Lung microvascular endothelial cell (primary cell): ENCODE results near the gene GLCE. TPM values are rescaled to one million over a fixed set of nuclear protein-coding genes. Genes with fewer than 3 reads are reported as not detected.
"Not testable (repeated sequence)": the region's sequence is repeated elsewhere in the genome, so short reads cannot be mapped to it uniquely, and the experiment has no call there.

Source experiments
- DNase-seq, 2 donors: peaks; one replicate each; pipeline versions ENCODE4 v3.0.0 to v3.0.0-alpha.2; 2010; ENCODE audit warnings: low read depth in 2 of 2
- total RNA-seq: library from RNA; depleted of rRNA; stranded (reverse); fragments of >200 nt; gene quantifications from 2 replicates; pipeline ENCODE4 v1.2.1, GENCODE V29; 2014

The GLCE gene
- total RNA-seq, 1 donor from 2014 or later, result 28.0 TPM

- DNase-seq, result no peak
Measured at GRCh38 chr15:69297642-69298353, 137.4 kb downstream of the GLCE start.

DNA sequence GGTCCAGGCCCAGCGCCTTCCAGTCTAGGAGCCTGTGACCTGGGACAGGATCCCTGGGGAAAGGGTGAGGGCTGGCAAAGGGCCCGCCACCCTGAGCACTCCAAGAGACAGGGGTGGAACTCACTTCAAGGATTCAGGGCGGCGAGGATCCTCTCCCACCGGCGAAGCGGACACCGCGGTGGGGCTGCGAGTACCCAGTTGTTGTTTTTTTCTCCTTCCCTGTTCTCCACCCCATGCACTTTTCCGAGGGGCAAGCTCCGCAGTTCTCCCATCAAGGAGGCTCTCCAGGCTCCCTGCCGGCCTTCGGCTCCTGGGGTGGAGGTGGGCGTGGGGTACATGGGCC lies 137.9 kb downstream of the GLCE start:
- DNase-seq, result no peak

DNA sequence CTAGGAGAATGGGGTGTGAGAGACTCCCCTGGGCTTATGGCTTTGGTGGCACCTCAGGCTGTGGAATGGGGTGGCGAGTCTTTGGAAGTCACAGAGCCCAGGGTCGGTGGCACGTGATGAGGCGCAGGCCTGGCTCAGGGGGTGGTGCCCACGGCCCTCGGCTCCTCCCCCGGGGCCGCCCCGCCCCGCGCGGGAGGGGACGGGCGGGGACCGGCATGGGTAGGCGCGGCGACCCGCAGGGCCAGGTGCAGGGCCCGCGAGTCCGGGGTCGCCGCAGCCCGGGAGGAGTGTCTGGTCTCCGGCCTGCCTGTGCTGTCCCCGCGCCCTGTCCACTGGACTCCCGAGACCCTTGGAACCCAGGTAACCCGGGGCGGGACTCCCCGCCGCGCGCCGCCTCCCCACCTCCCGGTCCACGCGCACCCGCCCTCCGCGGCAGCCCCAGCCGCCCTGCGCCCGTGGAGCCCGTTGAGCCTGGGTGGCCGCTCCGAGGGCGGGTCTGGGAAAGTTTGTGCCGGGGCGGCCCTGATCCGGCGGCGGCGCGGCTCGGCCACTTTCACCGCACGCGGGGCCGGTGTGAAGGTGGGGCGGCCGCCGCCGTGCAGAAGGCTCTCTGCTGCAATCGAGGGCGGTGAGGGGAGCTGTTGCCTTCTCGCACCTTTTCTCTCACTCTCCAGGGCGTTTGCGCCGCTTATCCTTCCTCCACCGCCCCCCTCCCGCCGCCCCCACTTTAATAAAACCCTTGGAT lies 138.4 kb downstream of the GLCE start, which contains the start of gene PAQR5:
PAQR5 (plus strand) TSS at position 216 of the 745 bp plus-strand sequence. CDS start 61,169 bp downstream, outside the sequence.
- DNase-seq, result peak in 1 of 2 donors; percentile 19

GRCh38 chr15:69299451-69299886 lies 139.0 kb downstream of the GLCE start:
- DNase-seq, result no peak

- DNase-seq, result no peak
Measured at GRCh38 chr15:69299943-69300588, 139.6 kb downstream of the GLCE start.

GRCh38 chr15:69301101-69301500 lies 140.7 kb downstream of the GLCE start:
- DNase-seq, result not testable (repeated sequence)

DNA sequence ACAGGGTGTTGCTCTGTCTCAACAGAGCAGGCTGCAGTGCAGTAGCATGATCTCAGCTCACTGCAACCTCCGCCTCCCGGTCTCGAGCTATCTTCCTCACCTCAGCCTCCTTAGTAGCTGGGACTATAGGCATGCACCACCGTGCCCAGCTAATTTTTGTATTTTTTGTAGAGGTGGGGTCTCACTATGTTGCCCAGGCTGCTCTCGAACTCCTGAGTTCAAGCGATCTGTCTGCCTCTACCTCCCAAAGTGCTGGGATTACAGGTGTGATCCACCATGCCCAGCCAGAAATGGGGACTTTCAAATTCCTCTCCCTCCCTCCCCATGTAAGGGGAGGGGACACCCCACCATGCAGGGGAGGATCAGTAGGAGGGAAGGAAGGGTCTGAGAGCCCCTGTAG lies 141.7 kb downstream of the GLCE start:
- not testable (repeated sequence) for DNase-seq

GRCh38 chr15:69302929-69303328 lies 142.5 kb downstream of the GLCE start:
- no peak for DNase-seq

GRCh38 chr15:69303337-69304181 lies 143.1 kb downstream of the GLCE start:
- no peak for DNase-seq

DNA sequence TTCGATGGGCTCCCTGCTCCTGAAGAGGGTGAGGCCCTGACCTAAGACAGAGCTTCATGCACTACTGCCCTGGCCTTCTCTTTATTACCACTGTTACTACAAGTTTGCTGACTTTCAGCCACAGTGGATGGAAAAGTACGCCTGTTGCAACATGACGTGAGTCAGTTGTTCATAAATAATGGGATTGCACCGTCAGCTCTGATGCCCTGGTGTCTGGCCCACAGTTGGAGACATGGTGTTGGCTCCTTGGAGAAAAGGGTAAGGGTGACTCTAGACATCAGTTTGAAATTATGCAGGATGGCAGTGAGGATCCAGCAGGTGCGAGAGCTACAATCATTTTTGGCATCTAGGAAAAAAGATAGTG lies 143.7 kb downstream of the GLCE start:
- DNase-seq, result peak in 1 of 2 donors; percentile 51

DNA sequence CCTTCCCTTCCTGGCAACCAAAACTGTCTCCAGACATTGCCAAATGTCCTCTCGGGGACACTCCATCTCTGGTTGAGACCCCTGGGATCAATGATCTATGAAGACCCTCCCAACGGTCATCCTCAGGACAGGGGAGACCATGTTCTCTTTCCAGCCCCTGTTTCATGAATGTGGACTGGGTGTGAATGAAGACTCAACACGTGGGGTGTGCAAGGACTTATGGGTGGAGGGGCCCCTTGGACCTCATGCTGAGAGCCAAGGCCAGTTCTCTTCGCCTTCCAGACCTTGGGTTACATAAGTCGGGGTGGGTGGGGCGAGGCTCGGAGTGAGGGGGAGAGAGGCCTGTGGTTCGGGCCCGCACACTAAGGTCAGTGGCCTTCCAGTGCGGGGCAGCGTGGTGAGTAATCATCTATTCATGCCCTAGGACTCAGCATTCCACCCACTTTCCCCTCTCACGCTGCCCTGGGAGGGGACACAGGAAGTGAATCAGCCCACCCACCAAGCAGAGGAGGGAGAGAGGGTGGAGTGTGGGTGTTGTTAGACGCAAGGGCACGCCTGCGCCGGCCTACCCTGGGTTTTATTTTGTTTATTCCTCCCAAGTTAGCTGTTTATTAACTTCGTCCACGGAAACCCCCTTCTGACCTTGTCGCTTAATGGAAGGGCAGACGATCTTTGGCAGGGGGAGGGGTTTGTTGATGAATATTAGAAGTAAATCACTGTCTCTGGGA lies 144.9 kb downstream of the GLCE start:
- DNase-seq, result peak in 1 of 2 donors; percentile 88

DNA sequence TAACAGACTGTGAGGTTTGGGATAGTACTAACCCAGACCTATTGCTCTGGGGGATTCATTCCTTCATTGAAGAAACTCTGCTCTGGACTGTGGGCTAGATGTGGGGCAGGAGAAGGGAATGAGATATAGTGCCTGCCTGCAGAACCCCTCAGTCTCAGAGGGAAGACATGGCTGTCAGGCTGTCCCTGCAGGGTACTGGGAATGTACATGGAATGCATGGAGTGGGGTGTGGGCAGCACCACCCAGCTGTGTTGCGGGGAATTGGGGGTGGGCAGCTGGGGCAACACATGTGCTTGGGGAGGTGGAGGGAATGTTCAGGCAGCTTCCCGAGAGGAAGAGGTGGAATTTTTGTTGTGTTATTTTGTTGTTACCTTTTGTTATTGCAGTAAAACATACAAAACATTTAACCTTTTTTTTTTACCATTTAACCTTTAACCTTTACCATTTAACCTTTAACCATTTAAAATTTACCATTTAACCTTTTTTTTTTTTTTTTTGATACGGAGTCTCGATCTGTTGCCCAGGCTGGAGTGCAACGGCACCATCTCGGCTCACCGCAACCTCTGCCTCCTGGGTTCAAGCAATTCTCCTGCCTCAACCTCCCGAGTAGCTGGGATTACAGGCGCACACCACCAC lies 145.6 kb downstream of the GLCE start:
- DNase-seq, result no peak

- no peak for DNase-seq
Measured at GRCh38 chr15:69307939-69308338, 147.5 kb downstream of the GLCE start.

DNA sequence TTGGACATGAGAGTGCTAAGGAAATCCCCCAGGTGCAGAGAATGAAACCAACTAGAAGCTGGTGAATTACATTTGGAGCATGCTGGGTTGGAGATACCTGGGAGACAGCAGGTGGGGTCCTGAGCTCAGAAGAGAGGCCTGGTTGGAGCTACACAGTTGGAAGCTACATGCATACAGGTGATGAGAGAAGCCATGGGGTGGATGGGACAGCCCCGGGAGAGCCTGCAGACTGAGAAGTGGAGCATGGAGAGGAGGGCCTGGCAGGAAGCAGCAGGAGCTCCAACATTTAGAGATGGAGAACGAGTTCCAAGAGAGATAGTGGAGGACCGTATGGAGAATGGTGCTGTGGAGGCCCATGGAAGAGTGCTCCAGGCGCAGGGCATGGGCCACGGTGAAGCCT lies 148.5 kb downstream of the GLCE start:
- DNase-seq, result no peak

DNA sequence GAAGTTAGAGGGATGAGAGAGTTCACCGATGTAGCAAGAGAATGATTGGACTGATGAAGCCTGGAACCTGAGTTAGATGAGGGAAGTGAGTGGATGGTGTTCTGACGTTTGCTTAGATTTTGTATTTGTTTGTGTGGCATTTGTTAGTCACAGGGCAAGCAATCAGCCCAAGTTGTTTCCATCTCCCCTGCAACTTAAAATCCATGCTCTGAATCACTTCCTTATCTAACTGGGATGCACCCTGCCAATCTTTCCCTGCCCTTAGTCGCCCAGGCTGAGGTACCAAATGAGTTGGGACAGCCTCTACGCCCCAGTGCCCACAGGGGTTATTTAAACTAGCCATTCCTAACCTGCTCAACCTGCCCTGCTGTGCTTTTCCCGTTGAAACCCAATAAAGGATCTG lies 150.9 kb downstream of the GLCE start:
- peak in 1 of 2 donors; percentile 37 for DNase-seq

GRCh38 chr15:69313432-69314000 lies 153.1 kb downstream of the GLCE start:
- DNase-seq, result no peak

GRCh38 chr15:69314131-69314530 lies 153.7 kb downstream of the GLCE start:
- no peak for DNase-seq

DNA sequence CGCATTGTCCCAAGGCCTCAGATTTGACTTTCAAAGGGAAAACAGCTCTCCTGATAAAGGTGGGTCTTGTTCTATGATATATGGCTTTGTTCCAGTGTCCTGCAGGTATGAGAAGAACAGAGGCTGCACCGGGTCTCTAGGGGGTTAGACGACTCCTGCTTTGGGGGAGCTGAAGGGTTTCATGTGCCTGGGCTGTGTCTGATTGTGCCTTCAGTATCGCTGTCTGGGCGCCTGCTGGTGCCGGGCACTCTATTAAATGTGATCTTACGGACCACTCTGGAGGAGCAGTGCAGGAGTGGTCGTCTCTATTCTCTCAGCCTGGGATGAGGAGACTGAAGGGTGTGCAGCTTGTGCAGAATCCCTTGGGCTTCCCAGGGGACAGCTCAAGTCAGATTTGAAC lies 154.3 kb downstream of the GLCE start:
- DNase-seq, result no peak

DNA sequence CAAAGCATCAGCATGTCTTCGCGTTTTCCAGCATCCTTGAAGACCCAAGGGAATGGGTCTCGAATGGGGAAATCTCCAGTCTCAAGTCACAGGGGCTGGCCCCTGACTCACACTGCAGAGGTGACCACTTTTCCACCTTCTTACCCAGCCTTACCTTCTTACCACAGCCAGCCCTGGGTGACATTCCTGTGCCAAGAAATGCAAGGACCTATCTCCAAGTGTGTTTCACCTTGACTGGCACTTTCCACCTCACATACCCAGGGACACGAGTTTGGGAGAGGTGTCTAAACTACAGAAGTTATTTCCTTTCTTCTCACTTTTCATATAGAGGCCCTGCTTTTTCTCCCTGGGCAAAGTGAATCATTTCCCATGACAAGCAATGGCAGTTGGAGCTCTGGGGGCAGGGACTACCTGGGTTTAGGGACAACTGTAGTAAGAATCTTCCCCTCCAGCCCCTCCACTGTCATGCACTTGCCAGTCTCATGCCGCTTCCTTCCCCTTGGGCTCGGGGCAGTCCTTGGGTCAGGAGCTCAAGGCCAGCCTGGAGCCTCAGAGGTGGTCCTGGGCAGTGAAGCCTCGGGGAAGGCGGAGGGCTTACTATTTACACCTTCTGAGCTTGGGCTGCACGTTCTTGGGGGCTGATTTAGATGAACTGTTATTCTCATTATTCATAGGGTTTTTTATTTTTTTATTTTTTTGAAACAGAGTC lies 155.1 kb downstream of the GLCE start:
- no peak for DNase-seq
